Fibroblast of skin of abdomen (primary cell): ENCODE results near the gene MIX23. TPM values are rescaled to one million over a fixed set of nuclear protein-coding genes. Genes with fewer than 3 reads are reported as not detected.

Experiments used
- DNase-seq: peaks from one replicate; pipeline ENCODE4 v3.0.0-alpha.2; 2013
- polyA plus RNA-seq, 2 experiments: library from polyadenylated mRNA; unstranded; fragments of 120-200 nt; gene quantifications; one replicate each; pipeline ENCODE4 v1.2.1, GENCODE V29; 2013; ENCODE audit not compliant: insufficient read length in 2 of 2

The MIX23 gene
- polyA plus RNA-seq (2013, experiment 1 of 2; ENCODE audit: insufficient read length) = 42.4 TPM
- 35.9 TPM for polyA plus RNA-seq (2013, experiment 2 of 2; ENCODE audit: insufficient read length)

DNA sequence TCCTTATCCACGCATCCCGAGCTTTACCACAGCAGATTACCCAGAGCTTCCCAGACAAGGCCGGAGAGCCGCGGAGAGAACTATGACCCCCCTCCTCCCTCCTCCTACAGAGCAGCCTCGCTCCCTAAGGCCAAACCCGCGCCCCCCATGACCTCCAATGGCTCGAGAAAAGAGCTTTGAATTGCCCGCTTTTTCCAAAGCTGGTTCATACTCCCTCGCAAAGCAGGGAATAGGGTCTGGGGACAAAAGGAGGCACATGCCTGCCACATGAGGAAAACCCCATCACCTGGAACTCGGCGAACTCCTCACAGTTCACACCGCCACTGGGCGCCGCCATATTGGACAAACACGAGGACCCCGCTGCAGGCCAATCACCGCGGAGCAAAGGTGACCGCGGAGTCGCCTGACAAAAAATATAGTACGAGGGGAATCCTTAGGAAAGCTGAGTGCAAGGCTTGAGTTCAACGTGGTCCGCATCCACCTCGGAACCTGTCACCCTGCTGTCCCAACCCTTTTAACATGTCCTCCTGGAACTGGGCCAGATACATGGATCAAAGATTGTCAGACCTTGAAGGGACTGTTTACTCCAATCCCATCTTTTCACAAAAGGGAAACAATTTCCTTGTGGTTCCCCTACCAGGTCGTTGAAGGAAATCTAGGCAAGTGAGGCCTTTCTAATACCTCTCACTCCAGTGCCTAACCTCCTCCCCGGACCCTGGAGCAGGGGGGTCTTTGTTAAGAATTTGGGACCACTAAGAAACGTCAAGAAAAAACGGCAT is at the start of gene MIX23:
Gene MIX23 (minus strand): TSS at position 344 of the 779 bp plus-strand sequence. CDS start 7 bp downstream, at position 337.
- DNase-seq = peak; percentile 85

GRCh38 chr3:122430371-122430770 is 47.3 kb upstream of the MIX23 start:
- DNase-seq = no peak

DNA sequence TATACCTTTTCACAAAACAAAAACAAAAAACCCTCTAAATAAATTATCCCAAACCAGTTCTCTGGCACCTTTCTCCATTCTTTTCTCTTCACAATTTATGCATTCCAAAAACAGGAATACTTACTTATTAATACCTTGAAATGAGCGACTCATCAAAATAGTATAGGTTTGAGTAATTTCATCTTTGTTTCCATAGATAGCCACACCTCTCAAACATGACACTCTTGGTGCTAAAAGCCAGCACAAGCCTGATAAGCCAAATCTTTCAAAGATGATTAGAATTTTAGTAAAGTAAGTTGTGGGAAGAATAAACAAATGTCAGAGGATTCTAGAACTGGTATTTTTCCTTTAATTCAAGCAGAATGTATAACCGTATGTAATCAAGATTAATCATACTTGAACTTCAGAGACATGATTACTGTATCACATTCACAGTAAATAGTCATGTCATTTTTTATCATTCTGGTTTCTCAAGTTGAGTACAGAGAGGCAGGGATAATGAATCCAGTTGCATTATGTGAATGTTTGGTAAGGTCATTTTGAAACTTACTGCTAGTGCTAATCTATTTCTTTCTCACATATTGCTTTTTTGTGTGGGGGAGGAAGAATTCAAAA is 44.9 kb upstream of the MIX23 start:
- no peak for DNase-seq

- no peak for DNase-seq
These were observed 38.8 kb upstream of the MIX23 start for GRCh38 chr3:122421836-122422235.

DNA sequence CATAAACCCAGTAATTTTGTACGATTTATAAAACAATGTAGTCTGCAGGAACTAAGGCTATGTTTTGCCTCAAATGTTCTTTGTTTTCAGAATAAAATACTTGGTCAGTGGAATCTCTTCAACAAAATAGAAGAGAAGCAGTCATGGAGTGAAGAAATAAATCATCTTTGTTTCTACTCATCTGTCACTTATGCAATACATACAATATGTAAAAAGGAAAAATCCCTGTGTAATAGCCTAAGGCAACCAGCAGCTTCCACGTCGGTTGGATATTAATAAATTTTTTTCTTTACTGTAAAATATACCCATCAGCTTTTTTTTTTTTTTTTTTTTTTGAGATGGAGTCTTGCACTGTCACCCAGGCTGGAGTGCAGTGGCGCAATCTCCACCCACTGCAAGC is 38.1 kb upstream of the MIX23 start:
- no peak for DNase-seq

- DNase-seq = no peak
These were observed 33.9 kb upstream of the MIX23 start for GRCh38 chr3:122416966-122417365.

DNA sequence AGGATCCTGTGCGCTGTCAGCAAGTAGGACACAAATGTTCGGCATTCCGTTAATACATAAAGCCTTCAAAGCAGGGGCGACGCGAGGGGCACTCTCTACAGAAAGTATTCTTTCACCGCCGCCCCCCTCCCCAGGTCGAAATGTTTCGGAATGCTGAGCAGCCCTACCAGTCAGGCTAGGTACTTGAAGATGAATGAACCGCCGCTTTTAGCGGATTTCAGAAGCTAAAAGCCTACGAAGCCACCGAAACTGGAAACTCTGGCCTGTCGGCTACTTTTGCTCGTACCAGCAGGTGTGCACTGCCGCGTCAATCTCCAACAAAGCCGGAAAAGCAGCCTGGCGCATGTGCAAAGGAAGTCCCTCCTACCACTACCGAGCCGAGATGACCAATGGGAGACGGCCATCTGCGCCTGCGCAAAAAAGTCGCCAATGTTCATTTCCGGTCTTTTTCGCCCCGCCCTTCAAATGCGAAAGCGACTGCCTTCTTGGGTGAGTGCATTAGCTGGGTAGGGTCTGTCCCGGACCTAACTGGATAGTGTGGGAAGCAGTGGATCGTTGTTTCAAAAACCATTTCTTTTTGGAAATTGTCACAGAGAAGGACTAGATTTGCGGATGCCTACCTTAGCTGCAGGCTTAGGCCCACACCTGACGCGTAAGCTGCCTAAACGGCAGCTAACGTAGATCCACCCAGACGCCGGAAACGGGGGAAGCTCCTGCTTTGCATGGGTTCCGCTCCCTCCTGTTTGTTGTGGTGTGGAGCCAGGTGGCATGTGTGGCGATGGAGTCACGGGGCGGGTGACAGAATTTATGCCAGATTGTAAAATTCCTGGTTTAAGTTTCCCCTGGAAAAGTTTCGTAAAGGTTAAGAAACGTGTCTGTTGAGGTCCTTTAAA is 33.0 kb upstream of the MIX23 start, which contains the start of gene WDR5B:
Gene WDR5B (minus strand): TSS at position 301 of the 893 bp plus-strand sequence. CDS start 534 bp downstream, outside the sequence.
- DNase-seq = peak; percentile 97

DNA sequence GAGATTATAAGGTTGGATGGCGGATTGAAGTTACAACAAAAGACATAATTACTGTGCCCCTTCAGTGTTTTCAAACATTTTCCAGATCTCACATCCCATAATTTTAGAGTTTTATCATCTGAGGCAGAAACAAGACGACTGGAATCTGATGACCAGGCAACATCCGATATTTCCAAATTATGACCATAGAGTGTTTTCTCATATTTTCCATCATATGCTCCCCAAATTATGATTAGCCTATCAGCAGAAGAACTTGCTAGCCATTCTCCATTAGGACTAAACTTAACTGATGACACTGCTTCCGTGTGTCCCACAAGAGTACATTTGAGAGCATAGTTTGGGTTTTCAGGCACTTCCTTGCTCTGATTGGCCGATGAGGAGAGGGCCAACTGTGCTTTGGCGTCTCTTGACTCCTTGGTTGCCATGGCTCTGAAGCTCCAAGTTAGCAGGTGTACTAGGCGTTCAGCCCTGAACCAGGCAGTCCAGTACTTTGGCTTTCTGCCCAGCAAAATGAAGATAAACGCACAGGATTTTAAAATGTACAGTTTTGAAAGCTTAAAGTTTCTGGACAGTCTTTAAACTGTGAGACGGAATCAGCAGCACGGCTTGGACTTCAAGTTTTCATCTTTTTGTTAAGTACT is 32.2 kb upstream of the MIX23 start:
- DNase-seq = peak; percentile 21

GRCh38 chr3:122414391-122414790 is 31.4 kb upstream of the MIX23 start:
- DNase-seq = no peak

DNA sequence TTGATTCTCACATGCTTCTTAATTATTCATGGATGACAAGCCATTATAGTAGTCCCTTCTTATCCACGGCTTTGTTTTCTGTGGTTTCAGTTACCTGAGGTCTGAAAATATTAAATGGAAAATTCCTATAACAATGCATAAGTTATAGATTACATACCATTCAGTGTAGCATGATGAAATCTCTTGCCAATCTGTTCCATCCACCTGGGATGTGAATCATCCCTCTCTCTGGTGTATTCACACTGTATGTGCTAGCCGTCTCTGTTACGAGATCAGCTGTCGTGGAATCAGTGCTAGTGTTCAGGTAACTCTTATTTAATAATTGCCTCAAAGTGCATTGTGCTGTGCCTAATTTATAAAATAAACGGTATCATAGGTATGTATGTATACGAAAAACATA is 27.6 kb upstream of the MIX23 start:
- no peak for DNase-seq

GRCh38 chr3:122410111-122410510 is 27.1 kb upstream of the MIX23 start:
- DNase-seq = no peak

GRCh38 chr3:122409446-122409845 is 26.4 kb upstream of the MIX23 start:
- no peak for DNase-seq

- no peak for DNase-seq
These were observed 24.9 kb upstream of the MIX23 start for GRCh38 chr3:122407946-122408345.

GRCh38 chr3:122406198-122406597 is 23.2 kb upstream of the MIX23 start:
- no peak for DNase-seq

DNA sequence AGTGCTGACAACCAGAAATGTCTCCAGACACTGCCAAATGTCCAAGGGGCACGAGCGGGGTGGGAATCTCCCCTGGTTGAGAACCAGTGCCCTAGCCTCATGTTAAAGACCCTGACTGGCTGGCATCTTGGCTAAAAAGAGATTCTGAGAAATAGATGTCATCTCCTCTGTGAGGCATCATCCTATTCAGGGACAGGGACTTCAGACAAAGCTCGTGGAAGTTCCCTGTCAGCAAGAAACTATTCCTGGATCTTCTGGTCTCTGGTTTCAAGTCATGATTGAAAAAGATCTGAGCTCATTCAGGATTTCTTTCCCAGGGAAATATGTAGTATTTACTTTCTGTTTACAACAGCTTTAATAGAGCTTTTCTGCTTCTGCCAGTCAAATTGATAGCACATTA is 22.0 kb upstream of the MIX23 start:
- DNase-seq = no peak

- peak; percentile 47 for DNase-seq
These were observed 20.5 kb upstream of the MIX23 start for GRCh38 chr3:122403489-122403888.

DNA sequence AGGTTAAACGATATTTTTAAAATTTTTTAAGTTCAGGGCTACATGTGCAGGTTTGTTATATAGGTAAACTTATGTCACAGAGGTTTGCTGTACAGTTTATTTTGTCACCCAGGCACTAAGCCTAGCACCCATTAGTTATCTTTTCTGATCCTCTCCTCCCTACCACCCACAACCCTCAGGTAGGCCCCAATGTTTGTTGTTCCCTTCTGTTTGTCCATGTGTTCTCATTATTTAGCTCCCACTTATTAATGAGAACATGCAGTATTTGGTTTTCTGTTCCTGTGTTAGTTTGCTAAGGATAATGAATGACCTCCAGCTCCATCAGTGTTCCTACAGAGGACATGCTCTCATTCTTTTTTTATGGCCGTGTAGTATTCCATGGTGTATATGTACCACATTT is 15.9 kb upstream of the MIX23 start:
- no peak for DNase-seq

- no peak for DNase-seq
These were observed 14.2 kb upstream of the MIX23 start for GRCh38 chr3:122397201-122397600.

- no peak for DNase-seq
These were observed 13.5 kb upstream of the MIX23 start for GRCh38 chr3:122396511-122396910.

- DNase-seq = no peak
These were observed 12.6 kb upstream of the MIX23 start for GRCh38 chr3:122395582-122395981.

DNA sequence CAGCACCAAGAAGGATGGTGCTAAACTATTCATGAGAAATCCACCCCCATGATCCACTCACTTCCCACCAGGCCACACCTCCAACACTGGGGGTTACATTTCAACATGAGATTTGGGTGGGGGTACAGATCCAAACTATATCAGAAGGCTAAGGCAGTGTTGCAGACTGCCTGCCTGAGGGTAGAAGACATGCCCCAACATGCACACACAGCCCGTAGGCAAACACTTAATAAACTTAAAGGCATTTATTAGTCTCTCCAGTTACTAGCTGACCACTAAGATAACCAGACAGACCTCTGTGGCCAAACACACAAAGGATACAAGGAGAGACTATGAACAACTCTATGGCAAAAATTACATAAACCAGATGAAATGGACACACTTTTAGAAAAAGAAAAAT is 11.1 kb upstream of the MIX23 start:
- no peak for DNase-seq
